Measurements from ENCODE around the gene TTC34. TPM values are rescaled to one million over a fixed set of nuclear protein-coding genes. Genes with fewer than 3 reads are reported as not detected.
A peak's percentile ranks its signal among the peaks of the same experiment; 100 is the strongest.

Gene TTC34
- total RNA-seq, 4 donors from 2014 or later = 0.84 to 1.2 (median 1.0) TPM

DNA sequence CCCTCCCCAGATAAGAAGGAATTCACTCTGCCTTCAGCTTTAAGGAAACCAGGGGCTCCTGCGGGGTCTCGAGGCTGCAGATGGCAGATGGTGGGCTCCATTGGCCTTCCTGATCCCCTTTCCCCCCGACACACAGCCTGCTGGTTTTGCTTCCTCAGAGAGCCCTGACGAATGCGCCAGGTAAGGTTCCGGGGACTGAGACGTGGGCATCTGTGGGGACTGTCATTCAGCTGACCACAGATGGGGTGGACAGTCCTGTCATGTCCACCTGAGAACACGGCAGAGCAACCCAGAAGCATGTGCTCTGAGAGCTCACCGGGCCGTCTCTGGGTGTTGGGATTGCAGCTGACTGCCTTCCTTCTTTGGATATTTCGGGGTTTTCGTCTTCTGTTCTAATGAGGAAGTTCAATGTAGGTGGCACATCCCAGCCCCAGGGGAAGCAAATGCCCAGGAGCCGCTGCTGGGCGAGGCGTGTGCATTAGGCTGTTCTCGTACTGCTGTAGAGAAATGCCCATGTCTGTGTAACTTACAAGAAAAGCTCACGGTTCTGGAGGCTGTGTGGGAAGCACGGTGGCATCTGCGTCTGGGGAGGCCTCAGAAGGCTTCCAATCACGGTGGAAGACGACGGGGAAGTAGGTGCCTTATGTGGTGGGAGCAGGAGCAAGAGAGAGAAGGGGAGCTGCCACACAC is 22.6 kb upstream of the TTC34 start:
- peaks cover 0 to 9% of the 10 kb centered on the region in 2 donors for H3K27me3 ChIP-seq
- DNase-seq (ENCODE audit: low spot score in 2 of 2) = no peak
- H3K36me3 ChIP-seq = no peaks in the 10 kb centered on the region
- H3K27ac ChIP-seq = no peak overlapping the region
- no peak overlapping the region for H3K4me3 ChIP-seq
- peaks cover 0 to 27% (median 0%) of the 10 kb centered on the region in 4 donors for H3K9me3 ChIP-seq
- TF ChIP-seq POLR2A (IDR thresholded peaks at IDR 0.05) = no peak
- TF ChIP-seq, protein P1, sequence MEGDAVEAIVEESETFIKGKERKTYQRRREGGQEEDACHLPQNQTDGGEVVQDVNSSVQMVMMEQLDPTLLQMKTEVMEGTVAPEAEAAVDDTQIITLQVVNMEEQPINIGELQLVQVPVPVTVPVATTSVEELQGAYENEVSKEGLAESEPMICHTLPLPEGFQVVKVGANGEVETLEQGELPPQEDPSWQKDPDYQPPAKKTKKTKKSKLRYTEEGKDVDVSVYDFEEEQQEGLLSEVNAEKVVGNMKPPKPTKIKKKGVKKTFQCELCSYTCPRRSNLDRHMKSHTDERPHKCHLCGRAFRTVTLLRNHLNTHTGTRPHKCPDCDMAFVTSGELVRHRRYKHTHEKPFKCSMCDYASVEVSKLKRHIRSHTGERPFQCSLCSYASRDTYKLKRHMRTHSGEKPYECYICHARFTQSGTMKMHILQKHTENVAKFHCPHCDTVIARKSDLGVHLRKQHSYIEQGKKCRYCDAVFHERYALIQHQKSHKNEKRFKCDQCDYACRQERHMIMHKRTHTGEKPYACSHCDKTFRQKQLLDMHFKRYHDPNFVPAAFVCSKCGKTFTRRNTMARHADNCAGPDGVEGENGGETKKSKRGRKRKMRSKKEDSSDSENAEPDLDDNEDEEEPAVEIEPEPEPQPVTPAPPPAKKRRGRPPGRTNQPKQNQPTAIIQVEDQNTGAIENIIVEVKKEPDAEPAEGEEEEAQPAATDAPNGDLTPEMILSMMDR (IDR thresholded peaks at IDR 0.05) = no peak
- no peak for TF ChIP-seq EP300 (IDR thresholded peaks at IDR 0.05)
- H3K4me1 ChIP-seq = peaks cover 0 to 9% (median 0%) of the 10 kb centered on the region in 4 donors
- 80 to 83% methylated on average over 20 to 21 of the region's 22 CpGs for WGBS, 2 donors

DNA sequence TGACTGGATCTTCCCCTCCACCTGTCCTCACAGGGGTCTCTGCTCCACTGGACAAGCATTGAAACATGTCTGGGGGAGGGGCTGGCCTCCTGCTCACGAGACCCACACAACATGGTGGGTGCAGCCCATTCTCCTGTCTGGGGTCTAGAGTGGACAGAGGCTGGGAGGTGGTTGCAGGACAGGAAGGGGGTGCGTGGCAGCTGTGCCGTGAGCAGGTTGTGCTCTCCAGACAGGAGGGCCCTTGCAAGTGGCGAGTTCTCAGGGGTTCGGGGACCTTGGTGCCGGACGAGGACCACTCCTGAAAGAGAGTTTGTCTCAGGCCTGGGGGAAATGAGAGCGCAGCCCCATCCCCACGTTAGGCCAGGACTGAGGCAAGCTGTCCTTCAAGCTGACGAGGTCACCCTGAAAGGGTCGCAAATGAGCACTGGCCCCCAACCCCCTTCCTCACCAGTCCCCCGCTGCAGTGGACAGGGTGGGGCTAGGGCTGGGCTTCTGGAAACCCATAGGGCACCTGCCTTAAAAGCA is 21.2 kb upstream of the TTC34 start:
- TF ChIP-seq, protein P1 (IDR thresholded peaks at IDR 0.05) = no peak
- TF ChIP-seq POLR2A (IDR thresholded peaks at IDR 0.05) (no peak), EP300 (IDR thresholded peaks at IDR 0.05) (no peak)
- WGBS, 2 donors = 87 to 91% methylated on average over 11 to 12 of the region's 12 CpGs
- DNase-seq (ENCODE audit: low spot score in 2 of 2) = no peak
- H3K36me3 ChIP-seq = no peaks in the 10 kb centered on the region
- H3K9me3 ChIP-seq = peaks cover 0 to 14% (median 0%) of the 10 kb centered on the region in 4 donors
- peaks cover 0 to 9% (median 0%) of the 10 kb centered on the region in 4 donors for H3K4me1 ChIP-seq
- H3K27me3 ChIP-seq = peaks cover 0 to 9% of the 10 kb centered on the region in 2 donors
- H3K27ac ChIP-seq = no peak overlapping the region
- no peak overlapping the region for H3K4me3 ChIP-seq

DNA sequence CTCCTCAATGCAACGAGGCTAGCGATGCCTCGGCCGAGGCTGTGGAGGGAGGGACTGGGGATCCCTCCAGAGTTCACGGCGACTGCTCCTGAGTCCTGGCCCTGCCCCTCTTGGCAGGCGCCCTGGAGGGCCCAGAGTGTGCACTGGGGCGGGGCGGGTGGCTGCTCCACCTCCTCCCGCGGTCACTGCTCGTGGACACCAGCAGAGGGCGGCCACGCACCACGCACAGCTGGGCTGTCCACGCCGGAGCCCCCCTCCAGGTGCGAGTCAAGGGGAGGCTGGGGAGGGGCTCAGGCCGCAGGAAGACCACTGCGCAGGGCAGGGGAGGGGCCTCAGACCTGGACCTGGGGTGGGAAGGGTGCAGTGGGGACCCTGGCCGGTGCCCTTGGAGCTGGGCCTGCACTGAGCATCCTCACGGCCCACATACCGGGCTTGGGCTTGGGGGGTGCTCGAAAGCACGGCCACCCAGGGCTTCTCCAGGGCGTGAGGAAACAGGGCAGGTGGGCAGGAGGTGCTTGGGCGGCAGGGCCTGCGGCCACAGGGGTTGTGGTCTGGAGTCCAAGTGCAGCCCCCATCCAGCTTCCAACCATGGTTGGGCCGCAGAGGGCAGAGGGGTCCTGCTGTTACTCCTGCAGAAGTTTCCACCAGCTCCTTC is 20.6 kb upstream of the TTC34 start:
- 18 to 31% methylated on average over 14 to 29 of the region's 29 CpGs for WGBS, 2 donors

DNA sequence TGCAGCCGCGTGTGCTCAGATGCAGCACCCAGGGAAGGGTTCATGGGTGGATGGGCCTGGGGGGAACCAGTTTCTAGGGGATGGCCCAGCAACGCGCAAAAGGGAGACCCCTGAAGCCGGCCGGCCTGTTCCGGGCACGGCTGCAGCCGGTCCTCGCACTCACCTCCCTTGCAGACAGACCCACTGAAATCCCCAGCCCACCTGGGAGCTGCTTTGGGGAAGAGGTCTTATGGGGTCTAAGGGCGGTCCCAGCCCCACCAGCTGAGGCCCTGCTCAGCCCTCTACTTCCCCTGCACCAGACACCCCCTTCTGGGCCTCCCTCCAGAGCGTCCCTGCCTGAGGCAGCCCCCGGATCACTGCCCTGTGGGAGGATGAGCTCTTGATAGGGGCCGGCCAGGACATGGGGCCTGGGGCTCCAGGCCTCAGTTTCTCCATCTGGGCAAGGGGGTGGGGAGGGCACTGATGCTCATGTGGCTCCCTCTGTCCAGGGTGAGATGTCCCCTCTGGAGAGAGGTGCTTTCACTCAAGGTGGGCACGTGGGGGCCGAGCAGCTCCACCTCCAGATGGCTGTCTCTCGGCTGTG is 20.0 kb upstream of the TTC34 start:
- H3K27me3 ChIP-seq = peaks cover 0 to 9% of the 10 kb centered on the region in 2 donors
- H3K9me3 ChIP-seq = peaks cover 0 to 2% (median 0%) of the 10 kb centered on the region in 4 donors
- no peaks in the 10 kb centered on the region for H3K36me3 ChIP-seq
- 69 to 73% methylated on average over 14 to 17 of the region's 17 CpGs for WGBS, 2 donors
- peaks cover 0 to 9% (median 0%) of the 10 kb centered on the region in 4 donors for H3K4me1 ChIP-seq
- H3K27ac ChIP-seq = no peak overlapping the region
- no peak for DNase-seq (ENCODE audit: low spot score in 2 of 2)
- H3K4me3 ChIP-seq = no peak overlapping the region
- TF ChIP-seq, protein P1 (IDR thresholded peaks at IDR 0.05) = no peak
- TF ChIP-seq EP300 (IDR thresholded peaks at IDR 0.05) (no peak), POLR2A (IDR thresholded peaks at IDR 0.05) (no peak)

More for the DNA sequence above, 20.6 kb upstream of the TTC34 start:
- TF ChIP-seq EP300 (IDR thresholded peaks at IDR 0.05) = no peak
- TF ChIP-seq, protein P1 (IDR thresholded peaks at IDR 0.05) = peak; percentile 45 to 74 (median 63)
- Histone ChIP-seq H3K4me3 (no peak overlapping the region), H3K27ac (no peak overlapping the region), H3K4me1 (peaks cover 0 to 9% (median 0%) of the 10 kb centered on the region in 4 donors), H3K27me3 (peaks cover 0 to 9% of the 10 kb centered on the region in 2 donors), H3K36me3 (no peaks in the 10 kb centered on the region), H3K9me3 (peaks cover 0 to 8% (median 0%) of the 10 kb centered on the region in 4 donors)
- DNase-seq (ENCODE audit: low spot score in 2 of 2) = no peak
